ENCODE data around the gene CD79A.
A peak's percentile ranks its signal among the peaks of the same experiment; 100 is the strongest.
"Not testable (repeated sequence)": the region's sequence is repeated elsewhere in the genome, so short reads cannot be mapped to it uniquely, and the experiment has no call there.

The CD79A gene

DNA sequence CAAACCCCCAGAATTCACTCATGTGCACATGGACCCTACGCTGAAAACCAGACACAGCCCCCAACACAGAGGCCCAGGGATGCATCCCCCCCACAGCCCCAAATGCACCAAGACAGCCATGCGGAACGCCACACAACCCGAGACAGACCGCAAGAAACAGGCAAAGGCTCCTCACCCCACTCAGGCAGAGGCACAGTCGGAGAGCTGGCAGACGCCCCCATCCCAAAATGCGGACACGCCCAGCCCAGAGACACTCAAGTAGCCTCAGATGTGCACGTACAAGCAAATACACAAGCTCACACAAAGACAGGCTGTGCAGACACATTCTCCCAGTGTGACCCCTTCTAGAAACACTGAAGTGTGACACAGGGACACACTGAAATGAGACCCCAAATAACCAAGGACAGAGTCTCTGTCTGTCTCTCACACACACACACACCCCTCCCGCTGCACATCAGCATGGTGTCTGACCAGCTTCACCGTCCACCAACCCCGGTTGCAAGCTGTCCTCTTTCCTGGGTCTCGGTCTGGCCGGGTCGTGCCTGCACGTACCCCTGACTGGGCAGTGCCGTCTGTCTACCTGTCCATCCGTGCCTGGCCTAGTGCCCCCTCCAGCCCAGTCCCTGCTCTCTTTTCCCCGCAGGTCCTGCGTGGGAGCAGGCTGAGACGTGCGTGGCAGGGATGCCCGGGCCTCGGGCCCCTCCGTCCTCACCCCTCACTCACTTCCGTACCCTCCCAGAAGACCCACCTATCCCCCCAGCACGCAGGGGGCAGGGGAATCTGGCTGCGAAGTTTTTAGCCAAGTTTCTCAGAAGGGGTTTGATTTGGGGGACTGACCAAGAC is 35.0 kb downstream of the CD79A start:
- H3K27me3 ChIP-seq (replicated peaks; ENCODE audit: control insufficient read depth, insufficient read depth, low read length, poor library complexity, severe bottlenecking) = peaks cover 20% of the 10 kb centered on the region
- H3K4me3 ChIP-seq (ENCODE audit: insufficient read depth, low read depth, low read length, poor library complexity, severe bottlenecking) = no peak overlapping the region
- no peaks in the 10 kb centered on the region for H3K9me3 ChIP-seq (ENCODE audit: control insufficient read depth, low read length)
- no peak for DNase-seq
- H3K27ac ChIP-seq (ENCODE audit: insufficient read depth, low read length, poor library complexity, severe bottlenecking) = no peak overlapping the region
- H3K36me3 ChIP-seq (ENCODE audit: control insufficient read depth, insufficient read depth, low read length) = peaks cover 3% of the 10 kb centered on the region
- H3K4me1 ChIP-seq (ENCODE audit: control insufficient read depth, insufficient read depth, low read length, poor library complexity, severe bottlenecking) = peaks cover 42% of the 10 kb centered on the region

DNA sequence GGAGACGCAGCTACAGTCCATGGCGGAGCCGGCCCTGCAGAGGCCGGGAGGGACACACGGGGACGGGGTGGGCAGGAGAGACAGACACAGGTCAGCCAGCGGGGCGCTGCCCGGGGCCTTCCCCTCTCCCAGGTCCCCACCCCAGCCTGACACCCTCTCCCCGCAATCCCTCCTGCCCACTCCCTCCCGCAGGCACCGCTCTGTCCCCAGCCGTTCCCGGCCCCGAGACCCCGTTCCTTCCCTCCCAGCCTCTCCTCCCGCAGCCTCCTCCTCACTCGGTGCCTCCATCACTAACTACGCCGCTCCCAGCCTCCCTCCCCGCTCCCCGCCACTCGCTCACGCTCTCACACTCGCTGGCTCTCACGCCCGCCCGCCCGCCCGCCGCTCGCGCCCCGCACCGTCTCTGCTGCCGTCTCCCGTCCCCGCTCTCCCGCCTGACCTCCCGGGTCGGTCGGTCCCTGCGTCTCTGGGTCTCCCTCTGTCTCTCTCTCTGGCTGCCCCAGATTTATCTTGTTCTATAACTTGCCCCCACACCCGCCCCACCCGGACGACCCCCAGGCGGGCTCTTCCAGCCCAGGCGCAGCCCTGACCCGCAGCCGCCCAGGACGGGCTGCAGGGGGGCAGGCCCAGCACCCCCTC is 35.9 kb downstream of the CD79A start:
- Histone ChIP-seq H3K9me3 (ENCODE audit: control insufficient read depth, low read length) (no peaks in the 10 kb centered on the region), H3K27ac (ENCODE audit: insufficient read depth, low read length, poor library complexity, severe bottlenecking) (no peak overlapping the region), H3K4me3 (ENCODE audit: insufficient read depth, low read depth, low read length, poor library complexity, severe bottlenecking) (no peak overlapping the region), H3K27me3 (replicated peaks; ENCODE audit: control insufficient read depth, insufficient read depth, low read length, poor library complexity, severe bottlenecking) (peaks cover 20% of the 10 kb centered on the region), H3K36me3 (ENCODE audit: control insufficient read depth, insufficient read depth, low read length) (no peaks in the 10 kb centered on the region), H3K4me1 (ENCODE audit: control insufficient read depth, insufficient read depth, low read length, poor library complexity, severe bottlenecking) (peaks cover 42% of the 10 kb centered on the region)
- no peak for DNase-seq

DNA sequence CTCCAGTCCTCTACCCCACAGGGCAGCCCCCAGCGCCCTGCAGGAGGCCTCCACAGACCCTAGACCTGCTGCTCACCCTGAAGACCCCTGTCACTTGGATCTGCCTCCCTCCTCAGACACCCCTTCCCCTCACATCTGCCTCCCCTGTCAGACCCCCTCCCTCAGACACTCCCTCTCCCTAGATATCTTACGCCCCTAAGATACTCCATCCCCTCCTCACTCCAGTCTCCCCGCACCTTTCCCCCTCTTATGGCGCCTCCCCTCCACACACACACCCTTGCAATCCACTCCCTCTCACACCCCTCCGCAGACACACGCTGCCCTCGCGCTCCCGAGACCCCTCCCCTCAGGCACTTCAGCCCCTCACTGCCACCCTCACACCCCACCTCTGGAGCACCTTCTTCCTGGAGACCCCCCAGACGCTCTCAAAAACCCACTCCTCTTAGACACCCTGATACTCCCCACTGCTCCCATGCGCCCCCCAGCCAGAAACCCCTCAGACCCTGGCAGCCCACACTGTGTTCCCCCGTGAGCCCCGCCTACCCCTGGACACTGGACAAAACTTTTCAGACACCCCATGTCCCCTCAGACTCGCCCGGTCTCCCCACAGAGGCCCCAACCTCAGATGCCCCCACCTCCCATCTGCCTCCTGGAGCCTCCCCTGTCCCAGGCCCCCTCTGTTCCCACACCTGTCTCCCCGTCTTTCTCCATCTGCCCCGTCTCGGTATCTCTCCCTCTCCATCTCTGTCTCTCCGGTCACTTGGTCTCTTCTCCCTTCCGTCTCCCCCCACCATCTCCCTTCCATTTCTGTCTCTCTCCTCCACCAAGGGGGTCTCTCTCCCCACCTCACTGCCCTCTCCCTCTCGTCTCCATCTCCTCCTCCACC is 36.7 kb downstream of the CD79A start:
- Histone ChIP-seq H3K27me3 (replicated peaks; ENCODE audit: control insufficient read depth, insufficient read depth, low read length, poor library complexity, severe bottlenecking) (peaks cover 20% of the 10 kb centered on the region), H3K4me1 (ENCODE audit: control insufficient read depth, insufficient read depth, low read length, poor library complexity, severe bottlenecking) (peaks cover 42% of the 10 kb centered on the region)

DNA sequence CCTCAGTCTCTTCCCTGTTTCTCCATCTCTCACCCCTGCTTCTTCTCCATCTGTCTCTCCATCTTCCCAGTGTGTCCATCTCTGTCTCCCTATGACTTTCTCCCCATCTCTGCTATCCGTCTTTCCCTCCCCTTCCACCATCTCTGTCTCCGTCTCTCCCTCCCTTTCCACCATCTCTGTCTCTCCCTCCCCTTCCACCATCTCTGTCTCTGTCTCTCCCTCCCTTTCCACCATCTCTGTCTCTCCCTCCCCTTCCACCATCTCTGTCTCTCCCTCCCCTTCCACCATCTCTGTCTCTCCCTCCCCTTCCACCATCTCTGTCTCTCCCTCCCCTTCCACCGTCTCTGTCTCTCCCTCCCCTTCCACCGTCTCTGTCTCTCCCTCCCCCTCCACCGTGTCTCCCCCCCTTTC is 37.4 kb downstream of the CD79A start:
- Histone ChIP-seq H3K27me3 (replicated peaks; ENCODE audit: control insufficient read depth, insufficient read depth, low read length, poor library complexity, severe bottlenecking) (peaks cover 20% of the 10 kb centered on the region), H3K4me1 (ENCODE audit: control insufficient read depth, insufficient read depth, low read length, poor library complexity, severe bottlenecking) (peaks cover 42% of the 10 kb centered on the region)
- H3K9me3 ChIP-seq (ENCODE audit: control insufficient read depth, low read length); H3K36me3 ChIP-seq (ENCODE audit: control insufficient read depth, insufficient read depth, low read length); H3K4me3 ChIP-seq (ENCODE audit: insufficient read depth, low read depth, low read length, poor library complexity, severe bottlenecking); DNase-seq; H3K27ac ChIP-seq (ENCODE audit: insufficient read depth, low read length, poor library complexity, severe bottlenecking): not testable (repeated sequence)

More for the DNA sequence above, 36.7 kb downstream of the CD79A start:
- H3K27ac ChIP-seq (ENCODE audit: insufficient read depth, low read length, poor library complexity, severe bottlenecking) = no peak overlapping the region
- H3K9me3 ChIP-seq (ENCODE audit: control insufficient read depth, low read length) = no peaks in the 10 kb centered on the region
- no peak for DNase-seq
- no peaks in the 10 kb centered on the region for H3K36me3 ChIP-seq (ENCODE audit: control insufficient read depth, insufficient read depth, low read length)
- H3K4me3 ChIP-seq (ENCODE audit: insufficient read depth, low read depth, low read length, poor library complexity, severe bottlenecking) = no peak overlapping the region

DNA sequence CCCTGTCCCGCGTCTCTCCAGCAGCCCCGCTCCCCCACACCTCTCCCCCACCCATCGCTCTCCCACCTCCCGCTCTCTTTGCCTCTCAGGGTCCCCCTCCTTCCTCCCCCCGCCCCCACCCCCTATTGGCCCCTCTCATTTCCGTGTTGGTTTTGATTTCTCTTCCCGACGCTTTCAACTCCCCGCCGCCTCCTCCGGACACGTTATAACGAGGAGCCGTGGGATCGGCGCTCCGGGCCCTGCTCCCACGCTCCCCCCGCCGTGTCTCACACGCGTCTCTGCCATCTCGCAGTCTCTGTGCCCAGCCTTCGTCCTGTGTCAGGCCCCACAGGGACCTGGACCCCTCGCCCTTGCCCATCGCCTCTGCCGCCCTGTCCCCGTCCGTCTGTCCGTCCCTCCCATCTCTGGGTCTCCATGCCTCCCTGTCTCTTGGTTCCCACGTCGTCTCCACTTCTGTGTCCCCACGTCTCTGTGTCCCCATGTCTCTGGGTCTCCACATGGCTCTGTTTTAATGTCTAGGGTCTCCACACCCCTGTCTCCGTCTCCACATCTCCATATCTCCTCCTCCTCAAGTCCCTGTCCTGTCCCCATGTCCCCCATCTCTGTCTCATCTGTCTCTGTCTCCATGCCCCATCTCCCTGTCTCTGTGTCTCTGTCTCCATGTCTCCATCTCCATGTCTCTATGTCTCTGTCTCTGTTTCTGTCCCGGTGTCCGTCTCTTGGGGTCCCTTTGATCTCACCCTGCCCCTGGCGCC is 38.1 kb downstream of the CD79A start:
- DNase-seq = no peak
- H3K4me3 ChIP-seq (ENCODE audit: insufficient read depth, low read depth, low read length, poor library complexity, severe bottlenecking) = peak overlapping the region; percentile 33

DNA sequence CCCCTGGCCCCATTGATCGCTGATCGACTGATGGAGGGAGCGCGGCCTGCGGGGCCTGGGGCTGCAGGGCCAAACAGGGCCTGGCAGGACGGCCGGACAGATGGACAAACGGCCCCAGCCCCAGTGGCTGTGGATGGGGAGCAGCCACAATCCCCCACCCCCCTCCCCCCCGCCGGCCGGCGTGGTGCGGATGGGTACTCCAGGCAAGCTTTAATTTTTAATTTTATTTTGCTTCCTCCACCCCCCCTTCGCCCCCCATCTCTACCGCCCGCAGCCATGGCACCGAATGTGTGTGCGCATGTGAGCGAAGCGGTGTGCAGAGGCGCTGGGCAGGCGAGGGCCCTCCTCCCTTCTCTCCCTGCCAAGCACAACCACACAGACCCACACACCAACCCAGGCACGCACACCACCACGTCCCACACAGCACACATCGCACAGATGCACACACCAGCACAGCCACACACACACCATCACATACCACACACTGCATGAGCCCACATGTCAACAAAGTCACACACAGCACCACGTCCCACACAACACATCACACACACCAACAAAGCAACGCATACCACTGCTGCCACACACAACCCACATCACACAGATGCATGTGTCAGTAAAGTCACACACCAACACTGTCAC is 38.8 kb downstream of the CD79A start:
- H3K27ac ChIP-seq (ENCODE audit: insufficient read depth, low read length, poor library complexity, severe bottlenecking) = no peak overlapping the region
- H3K9me3 ChIP-seq (ENCODE audit: control insufficient read depth, low read length) = no peaks in the 10 kb centered on the region
- peaks cover 20% of the 10 kb centered on the region for H3K27me3 ChIP-seq (replicated peaks; ENCODE audit: control insufficient read depth, insufficient read depth, low read length, poor library complexity, severe bottlenecking)
- DNase-seq = no peak
- H3K36me3 ChIP-seq (ENCODE audit: control insufficient read depth, insufficient read depth, low read length) = no peaks in the 10 kb centered on the region
- peaks cover 42% of the 10 kb centered on the region for H3K4me1 ChIP-seq (ENCODE audit: control insufficient read depth, insufficient read depth, low read length, poor library complexity, severe bottlenecking)
- peak overlapping the region; percentile 33 for H3K4me3 ChIP-seq (ENCODE audit: insufficient read depth, low read depth, low read length, poor library complexity, severe bottlenecking)

More for the DNA sequence above, 38.1 kb downstream of the CD79A start:
- no peak overlapping the region for H3K27ac ChIP-seq (ENCODE audit: insufficient read depth, low read length, poor library complexity, severe bottlenecking)
- no peaks in the 10 kb centered on the region for H3K9me3 ChIP-seq (ENCODE audit: control insufficient read depth, low read length)
- peaks cover 42% of the 10 kb centered on the region for H3K4me1 ChIP-seq (ENCODE audit: control insufficient read depth, insufficient read depth, low read length, poor library complexity, severe bottlenecking)
- H3K36me3 ChIP-seq (ENCODE audit: control insufficient read depth, insufficient read depth, low read length) = no peaks in the 10 kb centered on the region
- H3K27me3 ChIP-seq (replicated peaks; ENCODE audit: control insufficient read depth, insufficient read depth, low read length, poor library complexity, severe bottlenecking) = peaks cover 20% of the 10 kb centered on the region

DNA sequence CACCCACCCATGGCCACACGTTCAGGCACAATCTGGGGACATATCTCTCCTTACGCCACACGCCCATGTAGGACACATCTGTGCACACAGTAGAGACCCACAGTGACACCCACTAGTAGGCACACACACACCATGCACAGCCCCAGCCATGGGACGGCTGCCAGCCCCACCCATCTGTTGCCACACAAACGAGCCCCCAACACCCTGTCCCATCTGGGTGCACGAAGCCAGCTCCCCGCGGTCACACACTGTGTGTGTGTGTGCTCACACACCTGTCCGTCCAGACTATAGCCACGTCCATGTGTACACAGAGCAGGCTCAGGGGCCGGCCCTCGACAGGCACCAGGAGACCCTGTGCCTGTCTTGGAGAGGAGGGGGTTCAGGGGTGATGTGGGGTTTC is 40.6 kb downstream of the CD79A start:
- no peaks in the 10 kb centered on the region for H3K36me3 ChIP-seq (ENCODE audit: control insufficient read depth, insufficient read depth, low read length)
- no peak for DNase-seq
- H3K4me3 ChIP-seq (ENCODE audit: insufficient read depth, low read depth, low read length, poor library complexity, severe bottlenecking) = no peak overlapping the region
- no peaks in the 10 kb centered on the region for H3K9me3 ChIP-seq (ENCODE audit: control insufficient read depth, low read length)
- no peak overlapping the region for H3K27ac ChIP-seq (ENCODE audit: insufficient read depth, low read length, poor library complexity, severe bottlenecking)
- peaks cover 20% of the 10 kb centered on the region for H3K27me3 ChIP-seq (replicated peaks; ENCODE audit: control insufficient read depth, insufficient read depth, low read length, poor library complexity, severe bottlenecking)
- H3K4me1 ChIP-seq (ENCODE audit: control insufficient read depth, insufficient read depth, low read length, poor library complexity, severe bottlenecking) = peaks cover 30% of the 10 kb centered on the region

DNA sequence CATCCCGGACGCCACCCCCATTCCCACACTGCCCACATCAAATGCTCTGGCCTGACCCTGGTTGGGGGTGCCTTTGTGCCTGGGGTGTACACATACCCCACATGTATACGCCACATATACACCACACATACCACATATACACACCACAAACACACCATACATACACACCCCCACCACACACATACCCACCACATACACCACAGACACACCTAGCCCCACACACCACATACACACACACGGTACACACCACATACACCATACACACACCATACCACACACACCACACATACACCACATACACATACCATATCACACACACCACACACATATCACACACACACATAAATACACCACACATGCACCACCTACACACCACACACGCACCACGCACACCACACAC is 41.0 kb downstream of the CD79A start:
- Histone ChIP-seq H3K27me3 (replicated peaks; ENCODE audit: control insufficient read depth, insufficient read depth, low read length, poor library complexity, severe bottlenecking) (peaks cover 20% of the 10 kb centered on the region), H3K36me3 (ENCODE audit: control insufficient read depth, insufficient read depth, low read length) (no peaks in the 10 kb centered on the region), H3K27ac (ENCODE audit: insufficient read depth, low read length, poor library complexity, severe bottlenecking) (no peak overlapping the region), H3K9me3 (ENCODE audit: control insufficient read depth, low read length) (no peaks in the 10 kb centered on the region), H3K4me1 (ENCODE audit: control insufficient read depth, insufficient read depth, low read length, poor library complexity, severe bottlenecking) (peaks cover 26% of the 10 kb centered on the region), H3K4me3 (ENCODE audit: insufficient read depth, low read depth, low read length, poor library complexity, severe bottlenecking) (no peak overlapping the region)
- DNase-seq = no peak

DNA sequence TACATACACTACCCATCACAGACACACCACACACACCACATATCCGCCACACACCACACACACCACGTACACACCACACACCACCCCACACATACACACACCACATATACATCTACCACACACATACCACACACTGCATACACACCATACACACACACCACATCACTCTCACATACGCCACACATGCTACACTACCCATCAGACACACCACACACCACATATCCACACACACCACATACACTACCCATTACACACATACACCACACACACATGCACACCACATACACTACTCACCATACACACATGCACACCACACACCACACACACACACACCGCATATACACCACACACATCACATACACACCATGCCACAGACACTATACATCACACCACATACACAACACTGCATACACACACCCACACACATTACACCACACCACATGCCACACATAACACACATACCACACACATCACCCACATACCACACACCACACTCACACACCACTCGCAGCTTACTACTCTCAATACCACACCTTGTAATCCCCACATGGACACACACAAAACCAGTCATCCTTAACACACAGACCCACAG is 41.7 kb downstream of the CD79A start:
- H3K27ac ChIP-seq (ENCODE audit: insufficient read depth, low read length, poor library complexity, severe bottlenecking) = no peak overlapping the region
- H3K4me1 ChIP-seq (ENCODE audit: control insufficient read depth, insufficient read depth, low read length, poor library complexity, severe bottlenecking) = peaks cover 21% of the 10 kb centered on the region
- H3K9me3 ChIP-seq (ENCODE audit: control insufficient read depth, low read length) = no peaks in the 10 kb centered on the region
- peaks cover 15% of the 10 kb centered on the region for H3K27me3 ChIP-seq (replicated peaks; ENCODE audit: control insufficient read depth, insufficient read depth, low read length, poor library complexity, severe bottlenecking)
- no peak overlapping the region for H3K4me3 ChIP-seq (ENCODE audit: insufficient read depth, low read depth, low read length, poor library complexity, severe bottlenecking)
- H3K36me3 ChIP-seq (ENCODE audit: control insufficient read depth, insufficient read depth, low read length) = no peaks in the 10 kb centered on the region
- DNase-seq = no peak

All from effector memory CD4-positive, alpha-beta T cell (primary cell).